Posterior cingulate gyrus (tissue), 11 donors: ENCODE results near the gene SLC5A5.

Experiments used
- DNase-seq, 10 donors: peaks; one replicate each; pipeline versions ENCODE4 v3.0.0 to v3.0.0-alpha.2; 2020 to 2021; ENCODE audit warnings: mixed read lengths in 3 of 10
- intact Hi-C: fragments of 100-400 bp; cut with DNase I; formaldehyde crosslinking; loops from one replicate; pipeline ENCODE4 v1.15.1; 2023

The SLC5A5 gene

GRCh38 chr19:17846146-17846545, 25.6 kb upstream of the SLC5A5 start:
- intact Hi-C loops = no loop called here
- DNase-seq = no peak

GRCh38 chr19:17847538-17848366, 24.0 kb upstream of the SLC5A5 start, which contains the start of gene JAK3:
Gene JAK3, minus strand, starts transcription at chr19:17847982. Its CDS starts 3,565 bp downstream, at chr19:17844417.
- DNase-seq = peak in 9 of 10 donors; percentile 19 to 93 (median 55)
- intact Hi-C loops = no loop called here

- DNase-seq = no peak
Observed at GRCh38 chr19:17848595-17849292, 23.0 kb upstream of the SLC5A5 start.

GRCh38 chr19:17854061-17854460, 17.7 kb upstream of the SLC5A5 start:
- intact Hi-C loops = loop anchor here (10.0 kb wide), 1 partner anchor 399 kb away; no protein-coding TSS in a partner anchor
- no peak for DNase-seq

More at GRCh38 chr19:17848595-17849292, 23.0 kb upstream of the SLC5A5 start:
- intact Hi-C loops = no loop called here

- peak; percentile 73 to 97 (median 90) for DNase-seq
- intact Hi-C loops = loop anchor here (5.0 to 10.0 kb wide), 3 partner anchors 142 to 401 kb away; no protein-coding TSS in a partner anchor
Observed at GRCh38 chr19:17855280-17856152, 16.2 kb upstream of the SLC5A5 start.

GRCh38 chr19:17859533-17860330, 12.0 kb upstream of the SLC5A5 start, which contains the start of gene RPL18A:
Gene RPL18A, plus strand, starts transcription at chr19:17859910. Its CDS starts 47 bp downstream, at chr19:17859957.
- intact Hi-C loops = loop anchor here (1.0 to 10.0 kb wide), 4 partner anchors 73 to 405 kb away; no protein-coding TSS in a partner anchor
- peak; percentile 99 to 100 (median 100) for DNase-seq

- intact Hi-C loops = no loop called here
Observed at GRCh38 chr19:17860331-17860992, 11.3 kb upstream of the SLC5A5 start.

GRCh38 chr19:17860993-17861360, 10.8 kb upstream of the SLC5A5 start:
- intact Hi-C loops = no loop called here
- DNase-seq = no peak

More at GRCh38 chr19:17860331-17860992, 11.3 kb upstream of the SLC5A5 start:
- no peak for DNase-seq

GRCh38 chr19:17861542-17862402, 10.0 kb upstream of the SLC5A5 start:
- DNase-seq = no peak
- intact Hi-C loops = no loop called here

- intact Hi-C loops = no loop called here
- DNase-seq = no peak
Observed at GRCh38 chr19:17862711-17863519, 8.8 kb upstream of the SLC5A5 start.

- no peak for DNase-seq
- intact Hi-C loops = no loop called here
Observed at GRCh38 chr19:17863520-17864182, 8.1 kb upstream of the SLC5A5 start.

- no peak for DNase-seq
- intact Hi-C loops = no loop called here
Observed at GRCh38 chr19:17865364-17866311, 6.1 kb upstream of the SLC5A5 start.

- intact Hi-C loops = no loop called here
- no peak for DNase-seq
Observed at GRCh38 chr19:17866312-17866963, 5.3 kb upstream of the SLC5A5 start.

- intact Hi-C loops = no loop called here
- DNase-seq = no peak
Observed at GRCh38 chr19:17866964-17867486, 4.7 kb upstream of the SLC5A5 start.

- DNase-seq = no peak
- intact Hi-C loops = no loop called here
Observed at GRCh38 chr19:17868669-17869068, 3.1 kb upstream of the SLC5A5 start.
